Measurements from ENCODE around the gene CRKL. TPM values are rescaled to one million over a fixed set of nuclear protein-coding genes. Genes with fewer than 3 reads are reported as not detected.

Gene CRKL
- total RNA-seq, 2 experiments from 2014 or later: 57.7 to 70.9 TPM

GRCh38 chr22:20979940-20980453 lies 62.8 kb downstream of the CRKL start:
- no peak for DNase-seq (ENCODE audit: low spot score)
- TF ChIP-seq EZH2phosphoT487 (IDR thresholded peaks at IDR 0.05; ENCODE audit: borderline replicate concordance, low read depth, low read length) (no peak), CTCF (conservative IDR thresholded peaks at IDR 0.05; ENCODE audit: low read length) (no peak)
- Histone ChIP-seq H4K20me1 (ENCODE audit: insufficient read depth, low read length) (no peaks in the 10 kb centered on the region), H3K36me3 (ENCODE audit: insufficient read depth, low read length) (peaks cover 11% of the 10 kb centered on the region), H3K9me2 (ENCODE audit: insufficient read depth, low read length) (no peaks in the 10 kb centered on the region), H3K9me3 (ENCODE audit: low read length) (no peaks in the 10 kb centered on the region), H3K27ac (ENCODE audit: low read depth, low read length, poor library complexity, severe bottlenecking) (no peak overlapping the region), H2AFZ (ENCODE audit: low read length) (no peak overlapping the region), H3K4me1 (ENCODE audit: insufficient read depth, low read length, poor library complexity, severe bottlenecking) (peaks cover 19% of the 10 kb centered on the region), H3K4me2 (ENCODE audit: low read length) (no peak overlapping the region), H3K4me3 (ENCODE audit: low read depth, low read length, poor library complexity, severe bottlenecking) (no peak overlapping the region), H3K79me2 (ENCODE audit: insufficient read depth, low read depth, low read length) (peaks cover 10% of the 10 kb centered on the region)
- ChIA-PET POLR2A (interaction anchor here (0.6 kb wide), 1 partner anchor 94 kb away, joined by 4 read pairs; no protein-coding TSS in a partner anchor), CTCF (ENCODE audit: unreplicated experiment) (no interaction called here)
- BruUV-seq (replicated peaks): no TSS peak
- intact Hi-C loops (cut with micrococcal nuclease; ENCODE audit: unreplicated experiment): loop anchor here (10.0 kb wide), 1 partner anchor 65 kb away; the partner anchor contains the start of gene CRKL

- CTCF ChIA-PET (ENCODE audit: unreplicated experiment): no interaction called here
- no TSS peak for BruUV-seq (replicated peaks)
- no peaks in the 10 kb centered on the region for H3K9me2 ChIP-seq (ENCODE audit: insufficient read depth, low read length)
- TF ChIP-seq EZH2phosphoT487 (IDR thresholded peaks at IDR 0.05; ENCODE audit: borderline replicate concordance, low read depth, low read length): no peak
- no peak for TF ChIP-seq CTCF (conservative IDR thresholded peaks at IDR 0.05; ENCODE audit: low read length)
- no peaks in the 10 kb centered on the region for H4K20me1 ChIP-seq (ENCODE audit: insufficient read depth, low read length)
- no peaks in the 10 kb centered on the region for H3K9me3 ChIP-seq (ENCODE audit: low read length)
- H3K4me3 ChIP-seq (ENCODE audit: low read depth, low read length, poor library complexity, severe bottlenecking): no peak overlapping the region
- peaks cover 10% of the 10 kb centered on the region for H3K79me2 ChIP-seq (ENCODE audit: insufficient read depth, low read depth, low read length)
- peaks cover 14% of the 10 kb centered on the region for H3K36me3 ChIP-seq (ENCODE audit: insufficient read depth, low read length)
- H3K27ac ChIP-seq (ENCODE audit: low read depth, low read length, poor library complexity, severe bottlenecking): no peak overlapping the region
- intact Hi-C loops (cut with micrococcal nuclease; ENCODE audit: unreplicated experiment): loop anchor here (10.0 kb wide), 1 partner anchor 66 kb away; the partner anchor contains the start of gene CRKL
- no peak for DNase-seq (ENCODE audit: low spot score)
- H3K4me1 ChIP-seq (ENCODE audit: insufficient read depth, low read length, poor library complexity, severe bottlenecking): peaks cover 19% of the 10 kb centered on the region
- no peak overlapping the region for H2AFZ ChIP-seq (ENCODE audit: low read length)
- H3K4me2 ChIP-seq (ENCODE audit: low read length): peak overlapping the region; percentile 95; the same call in 1 of the 2 replicates
- POLR2A ChIA-PET: no interaction called here
Observed at GRCh38 chr22:20980523-20980922, 63.3 kb downstream of the CRKL start.
